ENCODE measurements around the gene C16orf54. TPM values are rescaled to one million over a fixed set of nuclear protein-coding genes. Genes with fewer than 3 reads are reported as not detected.

The C16orf54 gene
- total and polyA plus RNA-seq, 9 of the 15 experiments (the other 6 are each of a cell fraction or from before 2014, with no cell fraction given), result 0.09 TPM; not detected in 8

DNA sequence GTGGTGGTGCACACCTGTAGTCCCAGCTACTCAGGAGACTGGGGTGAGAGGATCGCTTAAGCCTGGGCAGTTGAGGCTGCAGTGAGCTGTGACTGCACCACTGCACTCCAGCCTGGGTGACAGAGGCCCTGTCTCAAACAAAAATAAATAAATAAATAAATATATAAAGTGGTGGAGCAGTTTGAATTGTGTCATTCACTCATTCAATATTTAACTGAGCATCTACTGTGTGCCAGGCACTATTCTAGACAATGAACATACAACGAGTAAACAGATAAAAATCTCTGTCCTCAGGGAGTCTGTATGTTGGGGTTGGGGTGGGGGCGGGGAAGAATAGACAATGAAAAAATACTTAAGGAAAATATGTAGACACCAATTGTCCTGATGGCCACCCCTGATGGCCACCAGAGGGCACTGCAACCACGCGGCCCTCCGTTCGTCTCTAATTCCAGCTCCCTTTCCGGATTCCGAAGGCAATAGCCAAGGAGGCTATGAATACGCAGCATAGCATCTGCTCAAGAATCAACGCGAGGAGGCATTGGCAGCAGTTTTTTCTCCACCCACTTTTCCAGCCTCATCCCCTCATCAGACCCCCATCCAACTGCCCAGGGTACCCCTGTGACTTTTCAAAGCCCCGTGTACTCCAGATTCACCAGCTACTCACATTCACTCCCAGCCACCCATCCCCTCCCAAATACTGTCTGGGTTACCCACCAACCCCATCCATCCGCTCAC is 45.4 kb downstream of the C16orf54 start (continued):
- TF ChIP-seq, protein P1, sequence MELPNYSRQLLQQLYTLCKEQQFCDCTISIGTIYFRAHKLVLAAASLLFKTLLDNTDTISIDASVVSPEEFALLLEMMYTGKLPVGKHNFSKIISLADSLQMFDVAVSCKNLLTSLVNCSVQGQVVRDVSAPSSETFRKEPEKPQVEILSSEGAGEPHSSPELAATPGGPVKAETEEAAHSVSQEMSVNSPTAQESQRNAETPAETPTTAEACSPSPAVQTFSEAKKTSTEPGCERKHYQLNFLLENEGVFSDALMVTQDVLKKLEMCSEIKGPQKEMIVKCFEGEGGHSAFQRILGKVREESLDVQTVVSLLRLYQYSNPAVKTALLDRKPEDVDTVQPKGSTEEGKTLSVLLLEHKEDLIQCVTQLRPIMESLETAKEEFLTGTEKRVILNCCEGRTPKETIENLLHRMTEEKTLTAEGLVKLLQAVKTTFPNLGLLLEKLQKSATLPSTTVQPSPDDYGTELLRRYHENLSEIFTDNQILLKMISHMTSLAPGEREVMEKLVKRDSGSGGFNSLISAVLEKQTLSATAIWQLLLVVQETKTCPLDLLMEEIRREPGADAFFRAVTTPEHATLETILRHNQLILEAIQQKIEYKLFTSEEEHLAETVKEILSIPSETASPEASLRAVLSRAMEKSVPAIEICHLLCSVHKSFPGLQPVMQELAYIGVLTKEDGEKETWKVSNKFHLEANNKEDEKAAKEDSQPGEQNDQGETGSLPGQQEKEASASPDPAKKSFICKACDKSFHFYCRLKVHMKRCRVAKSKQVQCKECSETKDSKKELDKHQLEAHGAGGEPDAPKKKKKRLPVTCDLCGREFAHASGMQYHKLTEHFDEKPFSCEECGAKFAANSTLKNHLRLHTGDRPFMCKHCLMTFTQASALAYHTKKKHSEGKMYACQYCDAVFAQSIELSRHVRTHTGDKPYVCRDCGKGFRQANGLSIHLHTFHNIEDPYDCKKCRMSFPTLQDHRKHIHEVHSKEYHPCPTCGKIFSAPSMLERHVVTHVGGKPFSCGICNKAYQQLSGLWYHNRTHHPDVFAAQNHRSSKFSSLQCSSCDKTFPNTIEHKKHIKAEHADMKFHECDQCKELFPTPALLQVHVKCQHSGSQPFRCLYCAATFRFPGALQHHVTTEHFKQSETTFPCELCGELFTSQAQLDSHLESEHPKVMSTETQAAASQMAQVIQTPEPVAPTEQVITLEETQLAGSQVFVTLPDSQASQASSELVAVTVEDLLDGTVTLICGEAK (IDR thresholded peaks at IDR 0.05), result no peak
- TF ChIP-seq, protein P1 (CRISPR knock-in tag; IDR thresholded peaks at IDR 0.05), result no peak
- no peak for TF ChIP-seq TSHZ1 (CRISPR knock-in tag; IDR thresholded peaks at IDR 0.05)
- TF ChIP-seq, protein P2, sequence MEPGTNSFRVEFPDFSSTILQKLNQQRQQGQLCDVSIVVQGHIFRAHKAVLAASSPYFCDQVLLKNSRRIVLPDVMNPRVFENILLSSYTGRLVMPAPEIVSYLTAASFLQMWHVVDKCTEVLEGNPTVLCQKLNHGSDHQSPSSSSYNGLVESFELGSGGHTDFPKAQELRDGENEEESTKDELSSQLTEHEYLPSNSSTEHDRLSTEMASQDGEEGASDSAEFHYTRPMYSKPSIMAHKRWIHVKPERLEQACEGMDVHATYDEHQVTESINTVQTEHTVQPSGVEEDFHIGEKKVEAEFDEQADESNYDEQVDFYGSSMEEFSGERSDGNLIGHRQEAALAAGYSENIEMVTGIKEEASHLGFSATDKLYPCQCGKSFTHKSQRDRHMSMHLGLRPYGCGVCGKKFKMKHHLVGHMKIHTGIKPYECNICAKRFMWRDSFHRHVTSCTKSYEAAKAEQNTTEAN (CRISPR knock-in tag; IDR thresholded peaks at IDR 0.05), result no peak
- no peak for TF ChIP-seq ZNF41 (CRISPR knock-in tag; conservative IDR thresholded peaks at IDR 0.05)
- peak in 1 of 2 experiments; percentile 20; a peak in 1 of 4 replicates for TF ChIP-seq MNT (conservative IDR thresholded peaks at IDR 0.05)
- TF ChIP-seq L3MBTL2 (IDR thresholded peaks at IDR 0.05), result peak; percentile 53
- TF ChIP-seq, protein P3, sequence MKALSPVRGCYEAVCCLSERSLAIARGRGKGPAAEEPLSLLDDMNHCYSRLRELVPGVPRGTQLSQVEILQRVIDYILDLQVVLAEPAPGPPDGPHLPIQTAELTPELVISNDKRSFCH (CRISPR knock-in tag; IDR thresholded peaks at IDR 0.05), result no peak
- TF ChIP-seq, protein P3 (tag; IDR thresholded peaks at IDR 0.05), result no peak
- peak; percentile 68 to 89 for TF ChIP-seq RAD21 (CRISPR knock-in tag; conservative IDR thresholded peaks at IDR 0.05 in 1 of 2, IDR thresholded peaks at IDR 0.05 in 1 of 2)
